NCI-H1930 (cell line): ENCODE measurements around the gene MICA.

Source experiments
- DNase-seq, 2 experiments: peaks; one replicate each; lab custom pipeline; 2025; lab: John Stamatoyannopoulos, UW

The MICA gene

DNA sequence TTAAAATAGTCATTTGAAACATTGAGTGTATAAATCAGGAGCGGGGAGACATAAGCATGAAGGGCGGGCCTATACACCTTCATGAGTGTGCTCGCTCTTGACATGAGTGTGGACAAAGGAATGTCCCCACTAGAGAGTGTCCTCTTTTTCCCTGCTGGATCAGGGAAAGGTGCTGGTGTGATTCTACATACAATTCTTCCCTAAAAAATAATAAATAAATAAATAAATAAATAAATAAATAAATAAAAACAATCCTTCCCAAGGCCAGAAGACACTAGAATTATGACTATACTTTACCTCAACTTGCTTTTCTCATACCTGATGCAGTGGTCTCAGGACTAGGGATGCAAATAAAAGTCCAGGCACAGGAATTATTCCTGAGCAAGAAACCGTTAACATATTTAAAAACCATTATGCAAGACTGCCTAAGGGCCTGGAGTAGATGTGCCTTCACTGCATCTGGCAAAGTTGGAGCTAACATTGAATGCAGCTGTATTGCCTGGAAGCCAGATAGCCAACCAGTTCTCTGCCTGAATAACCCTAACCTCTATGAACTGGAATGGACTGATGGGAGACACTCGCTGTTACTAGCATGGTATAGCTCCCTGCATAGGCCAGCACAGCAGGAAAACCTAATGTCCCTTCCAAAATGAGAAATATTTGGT lies 57.1 kb downstream of the MICA start:
- DNase-seq = no peak

DNA sequence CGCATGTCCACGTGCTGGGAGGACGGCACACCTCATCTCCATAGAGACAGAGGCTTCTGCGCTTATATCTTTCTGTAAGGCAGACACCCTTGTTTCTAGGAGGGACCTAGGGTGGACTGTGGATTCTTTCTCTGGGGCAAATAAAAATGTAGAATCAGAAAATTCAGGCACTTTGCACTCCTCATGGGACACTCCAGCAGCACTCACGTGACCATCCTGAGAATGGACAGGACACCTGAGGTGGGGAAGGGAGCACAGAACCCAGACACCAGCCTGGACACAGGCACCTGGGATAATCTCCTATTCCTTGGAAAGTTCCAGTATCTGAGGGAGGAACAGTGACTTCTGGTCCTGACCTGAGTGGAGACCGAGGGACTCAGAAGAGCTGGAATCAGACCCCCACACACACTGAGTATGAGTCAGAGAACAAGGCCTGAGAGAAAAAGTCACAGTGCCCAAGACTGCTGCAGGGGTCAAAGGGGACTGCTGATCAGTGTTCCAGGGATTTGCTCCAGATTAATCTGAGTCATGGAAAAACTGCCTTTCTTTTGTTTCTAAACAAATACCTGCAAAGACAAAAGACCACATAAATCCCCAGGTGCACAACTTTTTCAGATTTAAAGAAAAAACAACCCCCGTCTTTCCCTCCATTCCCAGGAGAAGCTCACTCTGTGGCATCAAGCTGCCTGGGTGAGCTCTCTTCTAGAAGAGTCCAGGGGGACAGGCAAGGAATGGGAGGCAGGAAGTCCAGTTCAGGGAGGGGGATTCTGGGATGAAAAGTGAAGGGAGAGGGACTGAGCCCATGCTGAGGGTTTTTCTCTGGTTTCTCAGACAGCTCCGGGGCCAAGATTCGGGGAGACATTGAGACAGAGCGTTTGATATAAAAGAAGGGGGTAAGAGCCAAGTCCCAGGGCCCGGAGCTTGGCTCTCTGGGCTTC lies 58.9 kb downstream of the MICA start:
- DNase-seq = no peak

DNA sequence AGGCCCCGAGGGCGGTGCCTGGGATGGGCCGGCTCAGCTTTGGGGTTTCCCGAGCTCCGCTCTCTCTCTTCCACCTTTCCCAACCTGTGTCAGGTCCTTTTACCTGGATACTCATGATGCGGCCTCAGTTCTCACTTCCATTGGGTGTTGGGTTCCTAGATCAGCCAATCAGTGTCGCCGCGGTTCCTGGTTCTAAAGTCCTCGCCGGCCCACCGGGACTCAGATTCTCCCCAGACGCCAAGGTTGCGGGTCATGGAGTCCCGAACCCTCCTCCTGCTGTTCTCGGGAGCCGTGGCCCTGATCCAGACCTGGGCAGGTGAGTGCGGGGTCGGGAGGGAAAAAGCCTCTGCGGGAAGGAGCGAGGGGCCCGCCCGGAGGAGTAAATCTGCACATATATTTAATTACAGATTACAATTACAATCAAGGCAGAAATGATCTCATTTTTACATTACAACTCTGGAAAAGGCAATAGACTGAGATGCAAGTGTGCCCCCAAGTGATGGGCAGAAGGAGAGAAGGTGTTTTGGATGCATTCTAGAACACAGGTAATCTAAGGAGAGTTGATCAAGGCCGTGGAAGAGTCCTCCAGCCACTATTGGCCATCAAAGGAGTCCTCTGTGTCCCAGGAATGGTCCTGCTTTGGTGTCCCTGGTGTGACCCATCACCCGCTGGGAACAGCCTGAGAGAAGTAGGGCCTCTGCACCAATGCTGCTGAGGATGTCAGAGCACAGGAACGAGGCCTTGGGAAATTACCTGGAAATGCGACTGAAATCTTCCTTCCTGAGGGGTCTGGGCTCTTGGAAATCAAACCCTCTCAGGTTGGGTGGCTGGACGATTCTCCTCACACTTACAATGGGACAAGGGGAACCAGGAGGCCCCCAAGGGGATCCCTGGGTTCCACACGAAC lies 59.8 kb downstream of the MICA start:
- DNase-seq = peak; percentile 67 to 79

DNA sequence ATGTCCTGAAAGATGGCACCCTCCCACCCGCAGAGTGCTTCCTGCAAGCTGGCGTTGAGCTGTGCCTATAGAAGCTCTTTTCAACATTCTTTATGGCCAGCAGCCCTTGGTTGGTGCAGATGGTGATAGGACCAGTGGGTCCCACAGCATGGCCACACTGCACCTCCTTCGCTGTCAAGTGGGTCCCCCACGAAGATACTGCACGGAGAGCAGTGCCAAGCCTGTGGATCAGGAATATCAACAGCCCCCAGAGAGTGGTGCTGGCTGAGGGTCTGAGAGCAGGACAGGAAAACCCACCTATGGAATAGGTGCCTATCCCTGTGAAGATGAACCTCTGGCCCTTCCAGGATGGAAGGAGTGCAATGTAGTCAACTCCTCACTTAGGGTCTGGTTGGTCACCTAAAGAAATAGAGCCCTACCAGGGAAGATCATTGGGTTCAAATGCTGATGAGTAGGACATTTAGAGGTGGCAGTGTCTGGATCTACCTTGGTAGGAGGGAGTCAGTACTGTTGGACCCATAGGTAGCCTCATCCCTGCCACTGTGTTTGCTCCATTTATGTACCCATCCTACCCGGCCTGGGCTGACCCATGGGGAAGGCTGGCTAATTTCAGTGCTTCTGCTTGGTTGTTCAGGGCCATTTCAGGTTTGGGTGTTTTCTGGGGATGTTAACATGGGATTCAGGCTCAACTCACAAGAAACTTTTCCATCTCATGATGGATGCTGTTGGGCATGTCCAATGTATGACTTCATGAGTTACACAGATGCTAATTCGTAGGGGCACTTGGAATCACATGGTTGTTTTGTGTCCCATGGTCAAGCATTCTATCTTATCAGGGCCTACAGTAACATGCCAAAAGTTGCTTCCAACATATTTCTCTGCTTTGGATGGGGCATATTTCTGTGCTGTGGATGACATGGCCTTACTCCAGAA lies 61.1 kb downstream of the MICA start:
- no peak for DNase-seq
